H1 (cell line): ENCODE measurements around the gene BIN1. TPM values are rescaled to one million over a fixed set of nuclear protein-coding genes. Genes with fewer than 3 reads are reported as not detected.

Source experiments
- CHD7 ChIP-seq: fragments of 300-600 bp; sonication (generic); IDR thresholded peaks from 2 replicates; pipeline ENCODE4 v1.7.1; 2012; ENCODE audit warnings: low read length, moderate library complexity, mild to moderate bottlenecking, inconsistent platforms; ENCODE audit not compliant: insufficient replicate concordance
- GABPA ChIP-seq: IDR thresholded peaks from 2 replicates; pipeline ENCODE4 v1.6.1; 2011; ENCODE audit warnings: mild to moderate bottlenecking, low read length, moderate library complexity, borderline replicate concordance; ENCODE audit not compliant: insufficient read depth
- HDAC6 ChIP-seq: IDR thresholded peaks from one replicate; pipeline ENCODE4 v1.7.1; 2012; ENCODE audit warnings: low read depth, mild to moderate bottlenecking, inconsistent platforms, low read length, moderate library complexity
- JUND ChIP-seq: IDR thresholded peaks from 2 replicates; pipeline ENCODE4 v1.6.1; 2011; ENCODE audit warnings: mild to moderate bottlenecking, improper control_type of control experiment, low read length
- KDM5A ChIP-seq: fragments of 200-600 bp; IDR thresholded peaks from 2 replicates; pipeline ENCODE4 v1.7.1; 2012; ENCODE audit warnings: mild to moderate bottlenecking, low read length, inconsistent platforms, mixed read lengths
- PHF8 ChIP-seq: fragments of 200-600 bp; sonication (generic); conservative IDR thresholded peaks from 2 replicates; pipeline ENCODE4 v1.7.1; 2012; ENCODE audit warnings: low read depth, mild to moderate bottlenecking, inconsistent platforms, low read length, moderate library complexity
- POLR2AphosphoS5 ChIP-seq: IDR thresholded peaks from 2 replicates; pipeline ENCODE4 v1.6.1; 2011; ENCODE audit warnings: low read depth, low read length
- RBBP5 ChIP-seq: IDR thresholded peaks from 2 replicates; pipeline ENCODE4 v1.7.1; 2012; ENCODE audit warnings: low read depth, mild to moderate bottlenecking, inconsistent platforms, low read length, moderate library complexity, borderline replicate concordance
- RNF2 ChIP-seq: fragments of 200-900, 300-1000 bp; sonication (generic); IDR thresholded peaks from 2 replicates; pipeline ENCODE4 v1.7.1; 2016; ENCODE audit warnings: borderline replicate concordance, low read depth, mild to moderate bottlenecking, antibody characterized with exemption, low read length; ENCODE audit not compliant: poor library complexity, severe bottlenecking; ENCODE audit errors: missing control alignments
- SP1 ChIP-seq: IDR thresholded peaks from 2 replicates; pipeline ENCODE4 v1.6.1; 2011; ENCODE audit warnings: low read depth, low read length
- TBP ChIP-seq: IDR thresholded peaks from 2 replicates; pipeline ENCODE4 v1.6.1; 2011; ENCODE audit warnings: low read depth, low read length, improper control_type of control experiment
- polyA plus RNA-seq, 7 experiments: library from polyadenylated mRNA; depleted of rRNA in 3 of 7; stranded (reverse) in 5 of 7; unstranded in 2 of 7; fragments of >200 nt in 5 of 7; fragments of 200-250 nt in 2 of 7; gene quantifications; 1 replicate in 5 of 7; 2 replicates in 1 of 7; 4 replicates in 1 of 7; pipeline versions ENCODE4 v1.2.1 to v1.2.3, GENCODE V29; 2011 to 2013; ENCODE audit warnings: missing spikeins in 2 of 7, mixed read lengths in 2 of 7
- total RNA-seq: library from RNA; stranded (reverse); fragmentation: NEBNext Ultra II Directional; extraction: Animal tissue kit (Norgen Biotek cat#: 25700); gene quantifications from 2 replicates; pipeline ENCODE4 v1.2.1, GENCODE V29; 2021

BIN1 gene
- total and polyA plus RNA-seq, 2 of the 8 experiments (the other 6 are each of a cell fraction or from before 2014, with no cell fraction given) = 23.6 to 35.6 TPM

- TF ChIP-seq CHD7 = no peak
- no peak for TF ChIP-seq PHF8
- TF ChIP-seq RBBP5 = no peak
- TF ChIP-seq SP1 = no peak
- no peak for TF ChIP-seq RNF2
- no peak for TF ChIP-seq KDM5A
- no peak for TF ChIP-seq HDAC6
- TF ChIP-seq GABPA = no peak
- TF ChIP-seq POLR2AphosphoS5 = no peak
- no peak for TF ChIP-seq JUND
- no peak for TF ChIP-seq TBP
Measured at GRCh38 chr2:127058246-127058953, 48.6 kb downstream of the BIN1 start (continued).
